Activated CD4-positive, alpha-beta T cell treated with anti-CD3 and anti-CD28 coated beads for 48 hours (primary cell): ENCODE results near the gene PARP11.
"Not testable (repeated sequence)": the region's sequence is repeated elsewhere in the genome, so short reads cannot be mapped to it uniquely, and the experiment has no call there.

Source experiments
- DNase-seq: peaks from one replicate; pipeline ENCODE4 v3.0.0-alpha.2; 2020

The PARP11 gene

DNA sequence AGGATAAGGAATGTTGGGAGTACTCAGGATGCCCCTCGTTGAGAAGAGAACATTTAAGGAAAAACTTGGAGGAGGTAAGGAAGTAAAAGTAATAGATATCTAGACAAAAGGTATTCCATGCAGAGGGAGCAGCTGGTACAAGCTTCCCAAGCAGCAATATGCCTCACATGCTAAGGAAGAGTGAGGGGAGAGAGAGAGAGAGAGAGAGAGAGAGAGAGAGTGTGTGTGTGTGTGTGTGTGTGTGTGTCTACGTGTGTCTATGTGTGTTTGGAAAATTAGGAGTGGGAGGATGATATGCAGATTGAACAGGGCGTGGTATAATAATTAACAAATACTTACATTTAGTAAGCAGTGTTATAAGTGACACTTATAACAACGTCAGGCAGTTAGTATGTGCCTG, 9.2 kb upstream of the PARP11 start:
- DNase-seq = no peak

DNA sequence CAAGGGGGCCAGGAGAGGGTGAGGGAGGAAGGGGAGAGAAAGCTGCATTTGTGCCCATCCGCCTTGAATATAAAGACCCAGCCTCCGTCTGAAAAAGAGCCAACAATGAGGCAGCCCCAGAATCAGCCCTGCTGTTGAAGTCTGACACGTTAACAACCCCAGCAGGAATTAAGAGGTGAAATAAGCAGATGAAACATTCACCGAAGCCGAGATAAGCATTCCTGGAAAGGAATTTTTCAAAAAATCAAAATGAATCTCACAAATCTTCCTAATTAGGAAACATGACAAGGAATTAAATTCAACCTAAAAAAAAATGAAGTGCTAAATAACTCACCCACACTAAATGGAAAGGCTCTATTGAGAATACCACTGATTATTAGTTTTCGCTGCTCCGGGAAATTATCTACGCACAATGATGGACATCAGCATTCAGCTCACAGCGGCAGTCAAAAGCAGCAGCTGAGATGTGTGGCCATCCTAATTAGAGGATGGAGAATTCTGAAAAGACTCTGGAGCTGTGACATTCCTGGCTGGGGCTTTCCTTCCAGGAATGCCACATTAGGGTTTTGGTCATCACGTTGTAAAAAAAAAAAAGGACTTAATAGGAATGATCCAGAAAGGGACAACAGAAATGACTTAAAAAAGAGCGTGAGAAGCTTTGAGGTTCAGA, 8.2 kb upstream of the PARP11 start:
- no peak for DNase-seq

DNA sequence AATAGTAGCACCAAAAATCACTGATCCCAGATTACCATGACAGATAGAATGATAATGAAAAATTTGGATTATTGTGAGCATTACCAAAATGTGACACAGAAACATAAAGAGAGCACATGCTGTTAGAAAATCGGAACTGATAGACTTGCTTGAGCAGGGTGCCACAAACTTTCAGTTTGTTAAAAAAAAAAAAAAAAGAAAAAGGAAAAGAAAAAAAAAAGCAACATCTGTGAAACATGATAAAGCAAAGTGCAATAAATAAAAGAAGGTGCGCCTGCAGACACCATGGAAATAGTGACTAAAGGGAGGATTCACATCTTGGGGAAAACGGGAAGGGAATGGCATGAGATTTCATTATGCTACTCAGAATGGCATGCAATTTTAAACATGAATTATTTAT, 6.6 kb upstream of the PARP11 start:
- DNase-seq = no peak

DNA sequence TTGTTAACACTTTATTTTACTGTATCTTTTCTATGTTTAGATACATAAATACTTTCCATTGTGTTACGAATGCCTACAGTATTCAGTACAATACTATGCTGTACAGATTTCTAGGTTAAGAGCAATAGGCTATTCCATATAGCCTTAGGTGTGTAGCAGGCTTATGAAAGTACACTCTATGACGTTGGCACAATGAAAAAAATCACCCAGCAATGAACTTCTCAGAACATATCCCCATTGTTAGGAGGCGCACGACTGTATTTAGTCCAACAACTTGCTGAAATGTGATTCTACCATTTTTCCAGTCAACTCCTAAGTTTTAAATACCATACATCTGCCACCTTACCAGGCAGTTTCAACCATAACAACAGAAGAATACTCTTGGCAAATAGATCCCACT, 1.8 kb downstream of the PARP11 start:
- no peak for DNase-seq

GRCh38 chr12:3869865-3870264, 3.3 kb downstream of the PARP11 start:
- DNase-seq = peak; percentile 32

DNA sequence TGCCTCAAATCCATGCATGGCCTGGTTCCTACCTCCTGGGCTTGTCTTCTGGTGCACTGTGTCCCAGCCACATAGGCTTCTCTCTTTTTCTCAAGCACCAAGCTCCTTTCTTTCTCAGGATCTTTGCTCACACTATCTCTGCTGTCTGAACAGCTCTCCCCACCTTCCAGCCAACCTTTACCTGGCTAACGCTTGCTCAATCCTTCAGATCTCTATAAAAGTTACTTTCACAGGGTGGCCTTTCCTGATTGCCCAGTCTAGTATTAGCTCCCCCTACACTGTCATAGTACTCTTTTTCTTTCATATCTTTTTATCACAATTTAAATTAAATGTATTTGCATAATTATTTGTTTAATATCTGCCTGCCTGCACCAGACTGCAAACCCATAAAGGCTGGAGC, 3.8 kb downstream of the PARP11 start:
- DNase-seq = no peak

DNA sequence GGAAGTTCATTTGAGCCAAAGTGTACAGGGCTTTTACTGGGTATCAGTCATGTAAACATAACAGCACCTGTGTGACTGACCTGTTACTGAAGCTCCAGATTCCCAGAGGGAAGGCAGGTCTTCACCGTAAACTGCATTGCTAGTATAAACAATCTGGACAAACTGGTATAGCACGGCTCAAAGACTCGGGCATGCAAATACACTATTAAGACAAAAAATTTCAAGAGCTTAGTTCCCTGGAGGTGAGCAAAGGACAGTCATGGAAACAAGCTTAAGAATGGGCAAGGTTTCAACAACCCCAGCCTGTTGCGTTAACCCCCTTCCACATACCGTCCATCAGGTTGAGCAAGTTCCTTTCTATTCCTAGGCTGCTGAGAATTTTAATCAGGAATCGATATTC, 9.4 kb downstream of the PARP11 start:
- no peak for DNase-seq

- DNase-seq = no peak
Observed at GRCh38 chr12:3842517-3842916, 30.7 kb downstream of the PARP11 start.

- DNase-seq = no peak
Observed at GRCh38 chr12:3841783-3842182, 31.4 kb downstream of the PARP11 start.

- not testable (repeated sequence) for DNase-seq
Observed at GRCh38 chr12:3840833-3841232, 32.4 kb downstream of the PARP11 start.

GRCh38 chr12:3839745-3840144, 33.5 kb downstream of the PARP11 start:
- DNase-seq = not testable (repeated sequence)

DNA sequence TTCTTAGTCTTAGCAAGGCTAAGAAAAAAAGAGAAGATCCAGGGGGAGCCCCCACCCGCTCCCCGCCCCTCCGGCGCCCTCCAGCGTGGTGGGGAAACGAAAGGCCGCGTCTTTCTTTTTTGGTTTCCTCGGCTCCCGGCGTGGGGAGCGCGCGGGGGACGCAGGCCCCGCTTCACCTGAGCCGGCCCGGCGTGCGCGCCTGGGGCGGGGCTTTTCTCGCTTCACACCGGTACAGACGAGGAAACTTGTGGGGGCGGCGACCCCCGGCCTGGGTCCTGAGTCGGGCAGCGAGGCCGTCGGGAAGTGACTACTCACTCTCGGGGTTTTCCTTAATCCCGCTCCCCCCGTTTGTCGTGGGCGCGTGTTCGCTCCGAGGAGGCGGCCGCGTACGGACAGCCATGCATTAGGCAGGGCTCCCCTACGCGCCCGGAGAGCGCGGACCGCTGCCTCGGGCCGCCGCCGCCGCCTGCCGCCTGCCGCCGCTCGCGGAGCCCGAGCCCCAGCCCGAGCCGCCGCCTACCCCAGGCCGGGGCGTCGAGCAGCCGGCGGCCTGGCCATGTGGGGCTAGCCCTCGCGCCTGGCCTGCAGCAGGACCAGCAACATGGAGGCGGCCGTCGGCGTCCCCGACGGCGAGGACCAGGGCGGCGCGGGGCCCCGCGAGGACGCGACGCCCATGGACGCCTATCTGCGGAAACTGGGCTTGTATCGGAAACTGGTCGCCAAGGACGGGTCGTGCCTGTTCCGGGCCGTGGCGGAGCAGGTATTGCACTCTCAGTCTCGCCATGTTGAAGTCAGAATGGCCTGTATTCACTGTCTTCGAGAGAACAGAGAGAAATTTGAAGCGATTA, 34.3 kb downstream of the PARP11 start:
- DNase-seq = peak; percentile 34

DNA sequence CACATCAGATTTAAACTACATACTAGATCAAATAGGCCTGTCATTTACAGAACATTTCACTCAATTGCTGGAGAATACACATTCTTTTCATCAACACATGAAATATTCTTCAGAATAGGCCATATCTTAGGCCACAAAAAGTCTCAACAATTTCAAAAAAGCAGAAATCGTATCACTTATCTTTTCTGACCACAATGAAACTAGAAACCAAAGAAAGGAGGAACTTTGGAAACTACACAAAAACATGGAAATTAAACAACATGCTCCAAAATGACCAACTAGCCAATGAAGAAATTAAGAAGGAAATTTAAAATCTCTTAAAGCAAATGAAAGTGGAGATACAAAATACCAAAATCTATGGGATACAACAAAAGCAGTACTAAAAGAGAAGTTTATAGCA, 35.1 kb downstream of the PARP11 start:
- no peak for DNase-seq

DNA sequence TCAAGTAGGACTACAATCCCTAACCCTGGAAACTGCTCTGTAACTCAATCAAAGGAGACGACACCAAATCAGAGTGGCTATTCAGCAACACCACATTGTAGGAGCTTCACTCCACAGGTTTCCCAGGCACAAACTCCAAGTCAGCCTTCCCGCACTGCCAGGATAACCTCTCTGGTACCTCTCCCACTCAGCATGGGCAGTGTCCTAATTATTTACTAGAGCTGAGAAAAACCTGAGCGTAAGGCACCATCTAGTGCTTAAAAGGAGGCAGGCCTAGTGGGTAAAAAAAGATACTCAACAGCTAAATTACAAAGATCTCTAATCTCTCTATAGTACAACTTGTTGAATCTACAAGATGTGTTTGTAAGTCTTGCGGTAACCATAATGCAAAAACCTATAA, 36.1 kb downstream of the PARP11 start:
- no peak for DNase-seq

- no peak for DNase-seq
Observed at GRCh38 chr12:3836641-3837040, 36.6 kb downstream of the PARP11 start.

DNA sequence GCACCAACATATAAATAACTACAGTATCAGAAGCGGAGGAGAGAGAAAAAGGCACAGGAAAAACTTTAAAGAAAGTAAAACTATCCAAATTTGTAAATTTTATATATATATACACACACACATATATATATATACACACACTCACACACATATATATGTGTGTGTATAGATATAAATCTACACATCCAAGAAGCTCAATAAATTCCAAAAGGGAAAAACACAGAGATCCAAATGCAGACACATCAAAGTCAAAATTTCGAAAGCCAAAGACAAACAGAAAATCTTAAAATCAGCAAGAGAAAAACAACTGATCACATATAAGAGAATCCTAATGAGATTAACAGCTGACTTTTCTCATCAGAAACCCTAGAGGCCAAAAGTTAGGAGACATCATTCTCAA, 37.3 kb downstream of the PARP11 start:
- no peak for DNase-seq

- no peak for DNase-seq
Observed at GRCh38 chr12:3834774-3835173, 38.4 kb downstream of the PARP11 start.

- DNase-seq = no peak
Observed at GRCh38 chr12:3833670-3834310, 39.4 kb downstream of the PARP11 start.

DNA sequence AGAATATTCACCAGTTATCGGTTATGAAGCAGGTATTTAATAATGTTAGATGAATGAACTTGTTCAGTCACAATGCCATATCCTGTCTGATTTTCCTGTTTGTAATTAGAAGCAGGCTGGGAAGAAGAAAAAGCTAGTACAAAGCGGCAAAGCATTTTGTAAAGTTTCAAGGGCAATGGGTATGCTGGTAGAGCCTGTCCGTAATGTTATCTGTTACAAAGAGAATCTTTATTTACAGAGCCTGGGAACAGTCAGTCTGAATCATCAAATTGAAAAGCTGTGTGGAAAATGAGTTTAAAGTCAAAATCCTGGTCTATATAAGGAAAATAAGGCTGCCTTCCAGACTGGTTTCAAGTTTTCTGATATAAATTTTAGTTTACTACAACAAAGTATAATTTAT, 40.5 kb downstream of the PARP11 start:
- no peak for DNase-seq

- no peak for DNase-seq
Observed at GRCh38 chr12:3828888-3829287, 44.3 kb downstream of the PARP11 start.

GRCh38 chr12:3827301-3828000, 45.7 kb downstream of the PARP11 start:
- no peak for DNase-seq

DNA sequence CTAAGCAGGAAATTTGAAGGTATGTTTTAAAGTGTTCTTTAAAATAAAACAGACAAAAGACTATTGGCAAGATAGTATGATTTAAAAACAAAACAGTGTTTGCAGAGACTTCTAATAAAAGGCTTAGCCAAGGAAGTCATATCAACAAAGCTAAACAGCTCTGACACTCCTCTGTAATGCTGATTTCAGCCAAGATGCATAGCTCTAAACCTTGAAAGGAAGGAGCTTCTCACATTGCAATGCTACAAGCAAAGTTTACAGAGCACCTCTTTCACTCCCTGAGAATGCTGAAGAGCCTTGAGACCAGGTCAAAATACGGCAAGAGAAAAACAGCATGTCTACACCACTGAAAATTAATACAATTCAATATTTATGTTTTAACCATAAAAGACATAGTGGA, 51.8 kb downstream of the PARP11 start:
- DNase-seq = no peak

- no peak for DNase-seq
Observed at GRCh38 chr12:3820122-3820521, 53.1 kb downstream of the PARP11 start.
